Fibroblast of upper back skin (primary cell): ENCODE measurements around the gene CUX1.
"Not testable (repeated sequence)": the region's sequence is repeated elsewhere in the genome, so short reads cannot be mapped to it uniquely, and the experiment has no call there.

Source experiments
- DNase-seq: peaks from one replicate; pipeline ENCODE4 v3.0.0-alpha.2; 2013

Gene CUX1

DNA sequence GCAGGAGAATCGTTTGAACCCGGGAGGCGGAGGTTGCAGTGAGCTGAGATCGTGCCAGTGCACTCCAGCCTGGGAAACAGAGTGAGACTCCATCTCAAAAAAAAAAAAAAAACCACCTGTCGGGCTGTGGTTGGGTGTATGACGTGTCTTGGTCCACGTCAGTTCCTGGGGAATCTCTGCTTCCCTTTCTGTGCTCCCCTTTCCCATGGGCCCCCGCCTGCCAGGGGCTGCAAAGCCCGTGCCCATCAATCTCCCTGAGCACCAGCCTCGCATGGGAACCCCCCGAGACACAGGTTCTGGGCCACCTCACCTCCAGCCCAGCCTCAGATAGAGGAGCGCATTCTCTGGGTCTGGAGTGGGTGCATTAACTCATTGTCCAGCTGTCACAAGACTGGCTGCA lies 467.0 kb downstream of the CUX1 start:
- DNase-seq: no peak

- DNase-seq: no peak
Measured at GRCh38 chr7:102284891-102285539, 467.6 kb downstream of the CUX1 start.

DNA sequence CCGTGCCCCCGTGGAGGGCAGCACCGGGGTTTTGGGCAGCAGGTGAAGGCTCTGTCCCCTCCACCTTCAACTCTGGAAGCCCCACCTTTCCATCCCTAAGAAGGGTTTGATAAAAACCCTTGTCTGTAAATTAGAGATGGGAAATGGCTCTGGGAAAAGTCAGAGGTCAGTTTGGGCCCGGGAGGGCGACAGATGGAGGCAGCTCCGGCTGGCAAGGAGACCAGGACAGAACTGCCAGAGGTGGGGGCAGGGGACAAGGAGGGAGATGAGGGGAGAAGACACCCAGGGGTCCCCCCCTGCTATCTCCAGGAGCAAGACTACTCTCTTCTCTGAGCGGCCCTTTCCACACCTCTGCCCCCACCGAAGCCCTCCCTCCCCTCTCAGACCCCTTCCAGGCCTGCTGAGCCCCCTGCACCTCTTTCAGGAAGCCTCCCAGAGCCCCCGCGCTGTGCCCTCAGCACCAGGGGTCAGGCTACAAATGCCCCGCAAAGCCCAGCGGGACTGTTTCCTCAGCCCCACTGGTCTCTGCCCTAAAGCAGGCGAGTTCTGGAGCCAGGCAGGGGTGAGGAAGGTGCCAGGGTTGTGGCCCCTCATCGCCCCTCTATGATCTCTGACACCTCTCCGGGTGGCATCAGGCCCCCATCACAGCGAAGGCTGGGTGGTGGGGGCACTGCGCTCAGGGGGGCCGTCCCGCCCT lies 468.3 kb downstream of the CUX1 start:
- no peak for DNase-seq

- DNase-seq: peak; percentile 59
Measured at GRCh38 chr7:102286237-102287110, 469.0 kb downstream of the CUX1 start, which contains the start of gene SH2B2. Gene SH2B2 (plus strand): TSS chr7:102286868. CDS start chr7:102300551, 13,683 bp downstream.

DNA sequence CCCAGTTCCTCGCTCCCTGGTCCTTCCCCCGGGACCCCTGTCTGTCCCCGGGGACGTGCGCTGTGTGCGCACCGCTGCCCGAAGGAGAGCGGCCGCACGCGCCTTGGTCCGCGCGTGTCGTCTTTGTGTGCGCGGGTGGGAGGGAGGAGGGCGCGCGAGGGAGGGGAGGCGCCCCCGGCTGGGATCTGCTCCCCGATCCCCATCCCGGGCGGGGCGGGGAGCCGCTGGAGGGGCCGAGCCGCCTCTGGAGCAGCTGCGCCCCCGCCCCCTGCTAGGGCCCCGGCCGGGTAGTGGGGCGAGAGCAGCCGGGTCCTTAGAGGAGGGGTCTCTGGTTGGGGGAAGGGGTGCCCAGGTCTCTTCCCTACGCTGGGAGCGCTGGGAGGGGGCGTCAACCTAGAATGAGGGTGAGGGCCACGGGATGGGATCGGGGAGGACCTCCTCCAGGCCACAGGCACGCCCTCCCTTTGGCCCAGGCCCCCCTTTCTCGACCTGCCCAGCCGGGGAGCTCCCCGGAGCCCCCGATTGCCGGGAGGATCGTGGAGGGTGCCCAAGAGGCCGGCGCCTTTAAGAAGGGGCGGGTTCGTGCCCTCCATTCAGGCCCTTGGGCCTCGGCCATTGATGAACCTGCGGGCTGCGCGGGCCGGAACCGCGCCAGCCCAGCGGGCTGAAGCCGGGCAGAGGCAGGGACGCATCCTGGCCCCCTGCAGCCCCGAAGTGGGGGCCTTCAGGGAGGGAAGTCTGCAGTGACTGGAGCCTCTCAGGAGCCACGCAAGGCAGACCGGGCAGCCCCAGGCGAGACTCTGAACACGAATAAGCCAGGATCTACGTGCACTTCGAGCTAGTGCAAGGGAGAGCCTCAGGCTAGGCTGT lies 469.9 kb downstream of the CUX1 start:
- DNase-seq: no peak

- DNase-seq: no peak
Measured at GRCh38 chr7:102287981-102288278, 470.5 kb downstream of the CUX1 start.

GRCh38 chr7:102288285-102288930 lies 471.0 kb downstream of the CUX1 start:
- DNase-seq: no peak

DNA sequence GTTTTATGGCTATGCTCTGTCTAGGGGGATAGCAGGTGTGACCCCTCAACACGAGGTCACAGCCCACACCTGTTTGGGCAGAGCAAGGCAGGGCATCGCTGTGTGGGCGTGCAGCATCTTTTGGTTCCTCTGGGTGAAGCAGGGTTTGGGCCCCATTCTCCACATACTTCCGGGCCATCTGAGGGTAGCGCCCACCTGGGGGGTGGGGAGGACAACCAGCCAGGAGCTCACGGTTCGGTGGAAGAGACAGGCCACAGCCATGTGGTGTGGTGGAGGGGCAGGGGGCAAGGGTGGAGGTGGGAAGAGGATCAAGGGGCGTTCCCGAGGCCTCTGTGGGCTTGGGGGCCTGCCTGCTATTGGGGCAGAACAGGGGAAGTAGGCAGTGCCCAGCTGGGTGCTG lies 471.6 kb downstream of the CUX1 start:
- no peak for DNase-seq

GRCh38 chr7:102291056-102291915 lies 473.9 kb downstream of the CUX1 start:
- DNase-seq: no peak

DNA sequence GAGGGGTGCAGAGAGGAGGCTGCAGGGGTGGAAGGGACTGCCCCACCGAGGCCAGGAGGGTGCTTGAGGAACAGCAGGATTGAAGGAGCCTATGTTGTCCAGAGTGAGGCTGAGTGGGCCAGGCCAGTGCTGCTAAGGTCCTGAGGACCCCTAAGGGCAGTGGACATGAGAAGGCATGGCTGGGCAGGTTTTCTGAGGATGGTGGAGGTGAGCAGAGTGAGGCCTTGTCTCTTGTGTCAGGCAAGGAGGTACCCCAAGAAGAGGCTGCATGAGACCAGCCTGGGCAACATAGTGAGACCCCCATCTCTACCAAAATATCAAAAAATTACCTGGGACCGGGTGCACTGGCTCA lies 474.5 kb downstream of the CUX1 start:
- no peak for DNase-seq

DNA sequence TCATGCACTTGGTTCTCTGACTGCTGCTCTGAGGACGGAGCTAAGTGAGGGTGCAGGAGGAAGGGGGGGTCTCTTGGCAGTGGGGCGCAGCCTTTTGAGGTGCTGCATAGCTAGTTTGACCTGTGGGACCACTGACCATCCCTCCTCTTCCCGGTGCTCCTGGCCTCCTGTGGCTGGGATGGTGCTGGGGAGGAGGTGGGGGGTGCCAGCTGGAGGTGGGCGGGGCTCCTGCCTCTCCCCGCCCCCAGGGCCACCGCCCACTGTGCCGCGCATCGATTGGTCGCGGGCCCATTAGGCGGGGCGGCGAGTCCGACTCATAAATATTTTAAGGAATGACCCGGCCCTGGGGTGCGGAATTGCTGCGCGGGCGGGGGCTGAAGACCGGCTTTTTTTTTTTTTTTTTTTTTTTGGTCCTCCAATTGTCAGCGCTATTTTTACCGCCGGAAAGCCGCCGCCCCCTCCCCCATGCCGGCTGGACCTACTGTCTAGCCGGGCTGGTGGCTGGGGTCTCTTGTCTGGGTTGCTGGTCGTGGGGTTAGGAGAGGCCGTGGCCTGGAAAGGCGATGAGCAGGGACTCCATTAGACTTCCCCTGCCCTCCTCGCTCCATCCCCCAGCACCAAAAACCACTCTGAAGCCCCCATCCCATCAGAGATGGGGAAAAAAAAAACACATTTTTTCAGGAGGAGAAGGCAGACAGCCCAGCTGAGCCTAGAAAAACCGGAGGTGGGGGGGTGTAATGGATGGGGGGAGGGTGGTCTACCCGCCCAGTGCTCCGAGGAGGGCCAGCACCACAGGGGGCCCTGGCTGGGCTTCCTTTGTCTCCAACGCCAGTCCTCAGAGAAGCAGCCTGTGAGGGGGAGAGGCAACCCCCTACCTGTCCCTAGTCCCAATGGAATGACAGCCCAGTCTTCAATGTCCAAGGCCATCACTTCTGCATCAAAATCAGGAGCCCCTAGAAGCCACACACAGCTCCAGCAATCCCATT lies 475.7 kb downstream of the CUX1 start:
- no peak for DNase-seq

DNA sequence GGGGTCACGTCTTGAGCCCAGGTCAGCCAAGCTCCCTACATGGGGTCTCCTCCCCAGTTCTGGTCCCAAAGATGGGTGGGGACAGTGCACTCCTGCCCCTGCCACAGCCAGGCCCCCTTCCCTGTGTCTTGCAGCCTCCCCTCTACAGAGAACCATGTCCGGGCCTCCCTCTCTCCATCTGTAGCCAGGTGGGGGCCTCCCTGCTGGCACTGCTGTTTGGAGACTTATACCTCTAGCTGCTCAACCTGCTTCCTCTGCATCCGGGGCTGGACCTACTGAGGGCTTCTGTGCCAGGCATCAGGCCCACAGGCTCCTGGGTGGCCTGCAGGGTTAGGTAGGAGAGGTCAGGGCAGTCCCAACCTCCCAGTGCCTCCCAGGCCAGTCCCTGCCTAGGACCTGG lies 477.2 kb downstream of the CUX1 start:
- DNase-seq: no peak

- DNase-seq: no peak
Measured at GRCh38 chr7:102295346-102296178, 478.1 kb downstream of the CUX1 start.

DNA sequence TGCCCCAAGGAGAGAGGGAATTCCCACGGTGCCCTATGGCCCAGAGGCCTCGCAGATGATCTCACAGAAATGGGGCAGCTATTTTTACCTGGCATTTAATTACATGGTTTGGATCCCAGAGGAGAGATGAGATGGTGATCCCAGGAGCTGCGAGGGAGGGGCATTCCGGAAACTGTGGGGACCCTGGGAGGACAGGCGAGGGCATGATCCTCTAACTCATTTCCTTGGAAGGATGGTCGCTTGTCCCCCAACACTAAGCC lies 478.7 kb downstream of the CUX1 start:
- no peak for DNase-seq

DNA sequence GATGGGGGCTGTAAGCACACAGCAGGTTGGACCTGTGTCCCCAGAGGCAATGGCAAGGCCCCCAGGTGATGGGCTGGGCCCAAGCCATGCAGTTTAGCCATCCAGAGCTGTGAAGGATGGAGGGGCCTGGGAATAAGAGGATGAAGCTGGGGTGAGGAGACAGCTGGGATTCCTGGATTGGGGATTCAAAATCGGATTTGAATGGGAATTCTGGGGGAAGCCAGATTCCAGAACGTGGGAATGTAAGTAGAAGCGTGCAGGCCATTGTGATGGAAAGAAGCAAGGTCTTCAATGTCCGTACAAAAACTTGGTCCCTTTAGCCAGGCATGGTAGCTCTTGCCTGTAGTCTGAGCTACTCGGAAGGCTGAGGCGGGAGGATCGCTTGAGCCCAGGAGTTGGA lies 479.1 kb downstream of the CUX1 start:
- DNase-seq: no peak

DNA sequence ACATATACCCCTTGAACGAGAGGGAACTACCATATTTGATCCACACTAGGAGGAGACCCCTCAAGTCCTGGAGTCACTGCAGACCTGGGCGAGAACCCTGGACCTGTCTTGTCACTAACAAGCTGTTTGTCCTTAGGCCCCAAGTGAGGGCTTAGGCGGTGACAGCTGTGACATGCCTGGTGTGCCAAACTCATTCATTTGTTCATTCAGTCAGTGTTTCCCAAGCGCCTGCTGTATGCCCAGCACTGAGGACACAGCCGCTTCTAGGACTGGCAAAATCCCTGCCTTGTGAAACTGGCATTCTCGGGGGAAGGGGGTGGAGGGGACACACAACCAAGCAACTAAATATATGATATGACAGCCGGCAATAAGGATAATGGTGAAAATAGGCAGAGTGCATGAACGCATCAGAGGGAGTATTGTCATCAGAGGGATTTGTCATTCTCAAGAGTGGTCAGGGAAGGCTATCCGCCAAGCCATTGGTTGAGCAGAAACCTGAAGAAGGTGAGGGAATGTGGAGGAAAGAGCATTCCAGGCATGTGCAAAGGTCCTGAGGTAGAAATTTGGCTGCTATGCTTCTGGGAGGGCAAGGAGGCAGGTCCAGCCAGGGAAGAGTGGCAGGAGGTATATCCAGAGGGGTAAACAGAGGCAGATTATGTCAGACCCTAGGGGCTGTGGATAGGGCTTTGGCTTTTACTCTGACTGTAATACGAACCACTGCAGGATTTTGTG lies 480.2 kb downstream of the CUX1 start:
- no peak for DNase-seq

DNA sequence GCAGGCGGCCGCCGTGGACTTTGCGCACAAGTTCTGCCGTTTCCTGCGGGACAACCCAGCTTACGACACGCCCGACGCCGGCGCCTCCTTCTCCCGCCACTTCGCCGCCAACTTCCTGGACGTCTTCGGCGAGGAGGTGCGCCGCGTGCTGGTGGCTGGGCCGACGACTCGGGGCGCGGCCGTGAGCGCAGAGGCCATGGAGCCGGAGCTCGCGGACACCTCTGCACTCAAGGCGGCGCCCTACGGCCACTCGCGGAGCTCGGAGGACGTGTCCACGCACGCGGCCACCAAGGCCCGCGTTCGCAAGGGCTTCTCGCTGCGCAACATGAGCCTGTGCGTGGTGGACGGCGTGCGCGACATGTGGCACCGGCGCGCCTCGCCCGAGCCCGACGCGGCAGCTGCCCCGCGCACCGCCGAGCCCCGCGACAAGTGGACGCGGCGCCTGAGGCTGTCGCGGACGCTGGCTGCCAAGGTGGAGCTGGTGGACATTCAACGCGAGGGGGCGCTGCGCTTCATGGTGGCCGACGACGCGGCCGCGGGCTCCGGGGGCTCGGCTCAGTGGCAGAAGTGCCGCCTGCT lies 483.3 kb downstream of the CUX1 start:
- no peak for DNase-seq

DNA sequence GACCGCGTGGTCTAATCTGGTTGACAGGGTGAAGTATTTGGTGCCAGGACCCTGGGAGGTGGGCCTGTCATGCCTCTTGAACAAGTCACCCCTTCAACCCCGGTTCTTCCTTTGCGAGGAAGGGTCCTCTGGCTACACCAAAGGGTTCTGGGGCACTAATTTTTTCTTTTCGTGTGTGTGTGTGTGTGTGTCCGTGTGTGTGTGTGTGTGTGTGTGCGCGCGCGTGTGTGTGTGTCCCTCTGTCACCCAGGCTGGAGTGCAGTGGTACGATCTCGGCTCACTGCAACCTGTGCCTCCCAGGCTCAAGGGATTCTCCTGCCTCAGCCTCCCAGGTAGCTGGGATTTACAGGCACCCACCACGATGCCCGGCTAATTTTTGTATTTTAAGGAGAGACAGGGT lies 483.9 kb downstream of the CUX1 start:
- DNase-seq: not testable (repeated sequence)
